Osteocyte (in vitro differentiated cells): ENCODE measurements around the gene TGFA. TPM values are rescaled to one million over a fixed set of nuclear protein-coding genes. Genes with fewer than 3 reads are reported as not detected.

Source experiments
- DNase-seq: peaks from one replicate; pipeline ENCODE4 v3.0.0; 2021; ENCODE audit warnings: mixed read lengths; ENCODE audit not compliant: unreplicated experiment; ENCODE audit errors: extremely low spot score
- H3K27ac Mint-ChIP-seq: one replicate; pipeline ENCODE4 v1.8.0; 2021; ENCODE audit warnings: mild to moderate bottlenecking, mixed read lengths; ENCODE audit not compliant: unreplicated experiment
- H3K27me3 Mint-ChIP-seq: one replicate; pipeline ENCODE4 v1.8.0; 2021; ENCODE audit warnings: mixed read lengths; ENCODE audit not compliant: unreplicated experiment
- H3K36me3 Mint-ChIP-seq: one replicate; pipeline ENCODE4 v1.8.0; 2021; ENCODE audit warnings: mixed read lengths; ENCODE audit not compliant: unreplicated experiment
- H3K4me1 Mint-ChIP-seq: one replicate; pipeline ENCODE4 v1.8.0; 2021; ENCODE audit warnings: mixed read lengths; ENCODE audit not compliant: unreplicated experiment
- H3K4me3 Mint-ChIP-seq: one replicate; pipeline ENCODE4 v1.8.0; 2021; ENCODE audit warnings: mild to moderate bottlenecking, moderate library complexity, mixed read lengths; ENCODE audit not compliant: unreplicated experiment
- H3K9me3 Mint-ChIP-seq: one replicate; pipeline ENCODE4 v1.8.0; 2021; ENCODE audit warnings: mixed read lengths; ENCODE audit not compliant: unreplicated experiment
- total RNA-seq: library from RNA; stranded (reverse); gene quantifications from 2 replicates; pipeline ENCODE4 v1.2.1, GENCODE V29; 2021
- TF ChIP-seq, protein P1 (sequence below): fragments of 200-600 bp; sonication (generic); IDR thresholded peaks from 2 replicates; pipeline ENCODE4 v1.5.0; 2021; ENCODE audit warnings: antibody characterized with exemption, mild to moderate bottlenecking, moderate library complexity

The TGFA gene
- total RNA-seq, 1 donor from 2014 or later = 0.08 TPM

DNA sequence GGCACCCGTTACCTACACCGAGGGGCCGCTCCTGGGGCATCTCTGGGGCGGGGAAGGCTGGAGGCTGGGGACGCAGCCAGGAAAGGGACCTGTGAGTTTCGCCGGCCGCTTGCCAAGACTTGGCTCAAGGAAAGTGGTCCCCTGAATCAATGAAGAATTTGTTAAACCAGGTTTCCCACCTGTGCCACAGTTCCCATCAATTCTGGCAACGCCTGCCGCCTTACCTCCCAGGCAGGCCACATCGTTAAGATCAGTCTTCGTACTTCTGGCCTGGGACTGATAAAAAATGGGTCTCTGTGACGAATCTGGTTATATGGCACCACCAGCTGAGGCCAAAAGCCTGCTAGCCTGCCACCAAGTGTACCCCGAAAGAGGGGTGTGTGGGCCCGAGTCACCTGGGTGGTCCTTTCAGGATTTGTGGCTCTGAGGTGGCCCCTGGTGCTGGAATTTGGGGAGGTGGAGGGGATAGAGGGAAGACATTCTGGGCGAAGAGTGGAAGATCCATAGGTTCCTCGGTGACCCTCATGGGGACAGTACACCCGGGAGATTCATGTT lies 789 bp upstream of the TGFA start:
- H3K4me1 Mint-ChIP-seq = peaks cover 15% of the 10 kb centered on the region
- H3K4me3 Mint-ChIP-seq = peak overlapping the region; percentile 40
- H3K27ac Mint-ChIP-seq = no peak overlapping the region
- DNase-seq = no peak
- TF ChIP-seq, protein P1, sequence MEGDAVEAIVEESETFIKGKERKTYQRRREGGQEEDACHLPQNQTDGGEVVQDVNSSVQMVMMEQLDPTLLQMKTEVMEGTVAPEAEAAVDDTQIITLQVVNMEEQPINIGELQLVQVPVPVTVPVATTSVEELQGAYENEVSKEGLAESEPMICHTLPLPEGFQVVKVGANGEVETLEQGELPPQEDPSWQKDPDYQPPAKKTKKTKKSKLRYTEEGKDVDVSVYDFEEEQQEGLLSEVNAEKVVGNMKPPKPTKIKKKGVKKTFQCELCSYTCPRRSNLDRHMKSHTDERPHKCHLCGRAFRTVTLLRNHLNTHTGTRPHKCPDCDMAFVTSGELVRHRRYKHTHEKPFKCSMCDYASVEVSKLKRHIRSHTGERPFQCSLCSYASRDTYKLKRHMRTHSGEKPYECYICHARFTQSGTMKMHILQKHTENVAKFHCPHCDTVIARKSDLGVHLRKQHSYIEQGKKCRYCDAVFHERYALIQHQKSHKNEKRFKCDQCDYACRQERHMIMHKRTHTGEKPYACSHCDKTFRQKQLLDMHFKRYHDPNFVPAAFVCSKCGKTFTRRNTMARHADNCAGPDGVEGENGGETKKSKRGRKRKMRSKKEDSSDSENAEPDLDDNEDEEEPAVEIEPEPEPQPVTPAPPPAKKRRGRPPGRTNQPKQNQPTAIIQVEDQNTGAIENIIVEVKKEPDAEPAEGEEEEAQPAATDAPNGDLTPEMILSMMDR = peak; percentile 38
- H3K27me3 Mint-ChIP-seq = peaks cover 74% of the 10 kb centered on the region
- no peaks in the 10 kb centered on the region for H3K9me3 Mint-ChIP-seq
- no peaks in the 10 kb centered on the region for H3K36me3 Mint-ChIP-seq

DNA sequence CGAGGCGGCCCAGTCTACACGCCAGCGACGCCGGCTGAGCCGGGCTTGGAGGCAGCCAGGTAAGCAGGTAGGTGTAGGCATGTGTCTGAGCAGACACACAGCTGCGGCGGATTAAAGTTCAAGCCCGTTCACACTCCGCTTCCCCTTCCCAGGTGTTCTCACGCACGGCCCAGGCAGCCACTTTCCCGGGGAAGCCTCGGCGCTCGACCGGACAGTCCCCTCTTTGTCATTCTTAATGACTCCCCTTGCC lies 367 bp downstream of the TGFA start:
- no peak for DNase-seq
- TF ChIP-seq, protein P1 = no peak
- no peaks in the 10 kb centered on the region for H3K9me3 Mint-ChIP-seq
- H3K4me1 Mint-ChIP-seq = peaks cover 15% of the 10 kb centered on the region
- H3K27ac Mint-ChIP-seq = no peak overlapping the region
- H3K36me3 Mint-ChIP-seq = no peaks in the 10 kb centered on the region
- H3K4me3 Mint-ChIP-seq = peak overlapping the region; percentile 70
- peaks cover 77% of the 10 kb centered on the region for H3K27me3 Mint-ChIP-seq

GRCh38 chr2:70552501-70553333 lies 909 bp downstream of the TGFA start:
- Mint-ChIP-seq H3K4me3 (peak overlapping the region; percentile 70), H3K36me3 (no peaks in the 10 kb centered on the region), H3K4me1 (peaks cover 15% of the 10 kb centered on the region), H3K27me3 (peaks cover 72% of the 10 kb centered on the region), H3K9me3 (no peaks in the 10 kb centered on the region), H3K27ac (no peak overlapping the region)
- no peak for DNase-seq
- TF ChIP-seq, protein P1 = no peak

DNA sequence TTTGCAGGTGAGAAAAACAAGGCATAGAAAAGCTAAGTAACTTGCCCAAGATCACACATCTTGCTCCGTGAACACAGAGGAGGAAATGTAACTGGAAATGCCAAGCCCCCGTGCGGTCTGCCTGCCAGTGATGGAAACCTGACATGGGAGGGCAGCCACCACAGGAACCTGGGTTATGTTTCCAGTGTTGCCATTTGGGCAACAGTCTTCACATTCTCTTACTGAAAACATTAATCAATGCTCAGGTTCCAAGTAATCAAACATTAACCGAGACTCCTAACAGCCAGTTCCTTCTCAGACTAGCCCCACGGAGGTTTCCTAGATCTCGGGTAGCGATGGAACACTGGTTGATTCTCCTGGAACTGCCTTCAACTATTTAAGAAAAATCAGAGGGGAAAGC lies 2.5 kb downstream of the TGFA start:
- TF ChIP-seq, protein P1 = no peak
- no peak for DNase-seq
- Mint-ChIP-seq H3K4me3 (no peak overlapping the region), H3K27ac (no peak overlapping the region), H3K4me1 (peaks cover 15% of the 10 kb centered on the region), H3K27me3 (peaks cover 59% of the 10 kb centered on the region), H3K9me3 (no peaks in the 10 kb centered on the region), H3K36me3 (no peaks in the 10 kb centered on the region)

DNA sequence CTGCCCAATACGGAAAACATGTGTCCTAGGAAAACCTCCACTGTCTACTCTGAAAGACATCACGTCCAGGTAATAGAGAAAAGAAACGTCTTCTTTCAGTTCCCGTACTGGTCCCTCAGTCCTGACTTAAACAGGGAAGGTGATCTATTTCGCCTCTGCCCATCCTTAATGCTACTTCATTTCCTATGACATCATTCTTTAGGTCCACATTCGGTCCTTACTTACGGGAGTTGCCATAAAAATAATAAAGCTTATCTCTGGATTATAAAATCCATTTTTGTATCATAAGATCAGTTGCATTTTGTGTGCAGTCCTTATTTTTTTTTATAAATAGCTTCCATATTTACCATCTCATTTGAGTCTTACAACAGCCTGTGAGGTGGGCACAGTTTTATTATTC lies 3.7 kb downstream of the TGFA start:
- no peak for DNase-seq
- Mint-ChIP-seq H3K36me3 (no peaks in the 10 kb centered on the region), H3K4me1 (peaks cover 15% of the 10 kb centered on the region), H3K4me3 (no peak overlapping the region), H3K27ac (no peak overlapping the region), H3K9me3 (no peaks in the 10 kb centered on the region), H3K27me3 (peaks cover 66% of the 10 kb centered on the region)
- TF ChIP-seq, protein P1 = no peak
